DMS53 treated with DMSO at 0.1 percent for 48 hours (cell line): Measurements from ENCODE around the gene FOXP1.

Experiments used
- DNase-seq: peaks from one replicate; lab custom pipeline; 2025; ENCODE audit not compliant: unreplicated experiment; lab: John Stamatoyannopoulos, UW

Gene FOXP1

GRCh38 chr3:71312461-71312860, 271.1 kb downstream of the FOXP1 start:
- DNase-seq, result no peak

- DNase-seq, result no peak
These were observed 271.9 kb downstream of the FOXP1 start for GRCh38 chr3:71311661-71312046.

- no peak for DNase-seq
These were observed 272.4 kb downstream of the FOXP1 start for GRCh38 chr3:71310980-71311660.

- no peak for DNase-seq
These were observed 273.1 kb downstream of the FOXP1 start for GRCh38 chr3:71310359-71310979.

- no peak for DNase-seq
These were observed 273.6 kb downstream of the FOXP1 start for GRCh38 chr3:71309886-71310285.

GRCh38 chr3:71309342-71309741, 274.2 kb downstream of the FOXP1 start:
- DNase-seq, result no peak

- DNase-seq, result no peak
These were observed 274.7 kb downstream of the FOXP1 start for GRCh38 chr3:71308836-71309235.

- DNase-seq, result no peak
These were observed 275.4 kb downstream of the FOXP1 start for GRCh38 chr3:71307991-71308697.

- DNase-seq, result no peak
These were observed 278.0 kb downstream of the FOXP1 start for GRCh38 chr3:71305231-71306206.

- DNase-seq, result no peak
These were observed 278.8 kb downstream of the FOXP1 start for GRCh38 chr3:71304684-71305083.

- DNase-seq, result no peak
These were observed 279.3 kb downstream of the FOXP1 start for GRCh38 chr3:71304247-71304646.

GRCh38 chr3:71303627-71304200, 279.8 kb downstream of the FOXP1 start:
- DNase-seq, result no peak

- no peak for DNase-seq
These were observed 280.9 kb downstream of the FOXP1 start for GRCh38 chr3:71302604-71303003.

GRCh38 chr3:71300951-71301393, 282.6 kb downstream of the FOXP1 start:
- no peak for DNase-seq

- no peak for DNase-seq
These were observed 284.4 kb downstream of the FOXP1 start for GRCh38 chr3:71299160-71299559.

- no peak for DNase-seq
These were observed 288.6 kb downstream of the FOXP1 start for GRCh38 chr3:71294919-71295318.

GRCh38 chr3:71290301-71290700, 293.2 kb downstream of the FOXP1 start:
- no peak for DNase-seq

GRCh38 chr3:71288269-71288930, 295.1 kb downstream of the FOXP1 start:
- DNase-seq, result no peak

- DNase-seq, result no peak
These were observed 298.4 kb downstream of the FOXP1 start for GRCh38 chr3:71285086-71285485.

- DNase-seq, result no peak
These were observed 300.6 kb downstream of the FOXP1 start for GRCh38 chr3:71282976-71283375.
